Upper lobe of left lung (tissue), 6 donors: ENCODE data around the gene DEFB112. TPM values are rescaled to one million over a fixed set of nuclear protein-coding genes. Genes with fewer than 3 reads are reported as not detected.

Source experiments
- ATAC-seq, 2 donors: fragments of 200-7000 bp; cut with Tn5 transposase; one replicate each; pipeline ENCODE4 v1.9.1; 2022; ENCODE audit warnings: mild to moderate bottlenecking in 2 of 2, moderate library complexity in 2 of 2; ENCODE audit not compliant: low FRiP score in 2 of 2
- DNase-seq, 2 donors: peaks; one replicate each; pipeline ENCODE4 v3.0.0-alpha.2; 2019 to 2020
- H3K27ac ChIP-seq, 4 donors: fragments of 200-600 bp; sonication (generic); one replicate each; pipeline ENCODE4 v1.5.1; 2016 to 2019
- H3K27me3 ChIP-seq, 4 donors: fragments of 200-600 bp; sonication (generic); one replicate each; pipeline ENCODE4 v1.5.1; 2017 to 2019
- H3K36me3 ChIP-seq, 4 donors: fragments of 200-600 bp; sonication (generic); one replicate each; pipeline ENCODE4 v1.5.1; 2016 to 2019
- H3K4me1 ChIP-seq, 4 donors: fragments of 200-600 bp; sonication (generic); one replicate each; pipeline ENCODE4 v1.5.1; 2018 to 2019
- H3K4me3 ChIP-seq, 4 donors: fragments of 200-600 bp; sonication (generic); one replicate each; pipeline ENCODE4 v1.5.1; 2017 to 2019; ENCODE audit warnings: mild to moderate bottlenecking in 2 of 4, moderate library complexity in 1 of 4
- H3K9me3 ChIP-seq, 4 donors: fragments of 200-600 bp; sonication (generic); one replicate each; pipeline ENCODE4 v1.5.1; 2018 to 2019
- CTCF ChIP-seq, 6 experiments: fragments of 450-650 bp in 4 of 6; fragments of 200-600 bp in 2 of 6; sonication (generic) in 2 of 6; IDR thresholded peaks; one replicate each; pipeline ENCODE4 v1.5.1; 2016 to 2019; ENCODE audit warnings: antibody characterized with exemption in 6 of 6
- EP300 ChIP-seq, 4 donors: sonication (generic); formaldehyde crosslinking; IDR thresholded peaks; one replicate each; pipeline ENCODE4 v1.5.1; 2017; ENCODE audit warnings: antibody characterized with exemption in 4 of 4, control low read depth in 2 of 4
- POLR2A ChIP-seq, 4 donors: fragments of 450-650 bp; IDR thresholded peaks; one replicate each; pipeline ENCODE4 v1.5.1; 2016 to 2017; ENCODE audit warnings: antibody characterized with exemption in 4 of 4, mild to moderate bottlenecking in 2 of 4
- POLR2AphosphoS5 ChIP-seq, 2 donors: sonication (generic); formaldehyde crosslinking; IDR thresholded peaks; one replicate each; pipeline ENCODE4 v1.5.1; 2017; ENCODE audit warnings: antibody characterized with exemption in 2 of 2
- WGBS, 2 donors: methylation state at CpG; one replicate each; pipeline ENCODE4 v1.1.5; 2017 to 2018; 5-methylcytosine and 5-hydroxymethylcytosine counted together
- total RNA-seq, 6 donors: library from RNA; depleted of rRNA in 4 of 6; stranded (reverse); fragments of >200 nt in 4 of 6; gene quantifications; one replicate each; pipeline versions ENCODE4 v1.1.0 to v1.2.1, GENCODE V29; 2016 to 2021
- donor health status: DM: no; HTN: no; CAD: no; lungs with moderate emphysema.
- donor health status: DM: no; HTN: yes; CAD: no; lungs with severe emphysema.

DEFB112 gene
- total RNA-seq, 6 donors from 2014 or later = not detected

DNA sequence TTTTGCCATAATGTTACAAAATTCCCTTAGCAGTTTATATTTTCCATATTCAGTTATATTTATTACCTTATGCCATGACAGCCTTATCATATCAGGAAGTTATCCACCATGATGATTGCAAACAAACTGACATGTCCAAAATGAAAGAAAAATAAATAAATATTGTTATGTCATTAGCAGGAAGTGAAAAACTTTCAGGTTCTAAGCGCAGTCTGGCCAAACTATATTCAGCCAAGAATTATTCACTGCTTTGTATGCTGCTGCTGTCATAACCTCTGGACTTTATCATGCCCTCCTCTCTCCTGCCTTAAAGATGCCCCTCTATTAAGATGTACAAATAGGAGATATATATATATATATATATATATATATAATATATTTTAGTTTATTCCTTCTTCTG is 27.7 kb upstream of the DEFB112 start:
- ATAC-seq (no peak), DNase-seq (no peak)
- no peak for TF ChIP-seq EP300 (IDR thresholded peaks at IDR 0.05)
- no peak for TF ChIP-seq POLR2A (IDR thresholded peaks at IDR 0.05)
- TF ChIP-seq POLR2AphosphoS5 (IDR thresholded peaks at IDR 0.05) = no peak
- TF ChIP-seq CTCF (IDR thresholded peaks at IDR 0.05) = no peak
- no peak overlapping the region for H3K4me3 ChIP-seq
- 0% methylated on average over 1 of the region's 1 CpG for WGBS, 2 donors
- H3K36me3 ChIP-seq = no peaks in the 10 kb centered on the region
- no peaks in the 10 kb centered on the region for H3K9me3 ChIP-seq
- H3K27ac ChIP-seq = no peak overlapping the region
- H3K27me3 ChIP-seq = no peaks in the 10 kb centered on the region
- no peaks in the 10 kb centered on the region for H3K4me1 ChIP-seq

- TF ChIP-seq CTCF (IDR thresholded peaks at IDR 0.05) = no peak
- TF ChIP-seq POLR2AphosphoS5 (IDR thresholded peaks at IDR 0.05) = no peak
- TF ChIP-seq POLR2A (IDR thresholded peaks at IDR 0.05) = no peak
- TF ChIP-seq EP300 (IDR thresholded peaks at IDR 0.05) = no peak
- no peaks in the 10 kb centered on the region for H3K36me3 ChIP-seq
- 71% methylated on average over 4 of the region's 4 CpGs for WGBS, 2 donors
- H3K4me3 ChIP-seq = no peak overlapping the region
- DNase-seq (no peak), ATAC-seq (no peak)
- H3K27ac ChIP-seq = no peak overlapping the region
- H3K4me1 ChIP-seq = no peaks in the 10 kb centered on the region
- H3K27me3 ChIP-seq = no peaks in the 10 kb centered on the region
- no peaks in the 10 kb centered on the region for H3K9me3 ChIP-seq
Observed at GRCh38 chr6:50076431-50076830, 26.7 kb upstream of the DEFB112 start.

- H3K4me1 ChIP-seq = no peaks in the 10 kb centered on the region
- H3K36me3 ChIP-seq = no peaks in the 10 kb centered on the region
Observed at GRCh38 chr6:50071921-50072320, 22.2 kb upstream of the DEFB112 start.

GRCh38 chr6:50070101-50070500 is 20.4 kb upstream of the DEFB112 start:
- Histone ChIP-seq H3K4me3 (no peak overlapping the region), H3K9me3 (no peaks in the 10 kb centered on the region), H3K27me3 (no peaks in the 10 kb centered on the region), H3K27ac (no peak overlapping the region), H3K36me3 (no peaks in the 10 kb centered on the region), H3K4me1 (no peaks in the 10 kb centered on the region)
- WGBS, 2 donors = 81 to 86% methylated on average over 2 of the region's 2 CpGs
- TF ChIP-seq EP300 (IDR thresholded peaks at IDR 0.05) (no peak), POLR2A (IDR thresholded peaks at IDR 0.05) (no peak), POLR2AphosphoS5 (IDR thresholded peaks at IDR 0.05) (no peak), CTCF (IDR thresholded peaks at IDR 0.05) (no peak)
- ATAC-seq = no peak
- no peak for DNase-seq

More at GRCh38 chr6:50071921-50072320, 22.2 kb upstream of the DEFB112 start:
- no peak overlapping the region for H3K27ac ChIP-seq
- no peak for DNase-seq
- no peak for ATAC-seq
- 50 to 61% methylated on average over 1 of the region's 1 CpG for WGBS, 2 donors
- no peaks in the 10 kb centered on the region for H3K9me3 ChIP-seq
- no peak overlapping the region for H3K4me3 ChIP-seq
- TF ChIP-seq POLR2A (IDR thresholded peaks at IDR 0.05) = no peak
- no peak for TF ChIP-seq CTCF (IDR thresholded peaks at IDR 0.05)
- no peak for TF ChIP-seq EP300 (IDR thresholded peaks at IDR 0.05)
- TF ChIP-seq POLR2AphosphoS5 (IDR thresholded peaks at IDR 0.05) = no peak
- H3K27me3 ChIP-seq = no peaks in the 10 kb centered on the region

- Histone ChIP-seq H3K36me3 (no peaks in the 10 kb centered on the region), H3K9me3 (no peaks in the 10 kb centered on the region), H3K27me3 (no peaks in the 10 kb centered on the region), H3K4me3 (no peak overlapping the region), H3K27ac (no peak overlapping the region), H3K4me1 (no peaks in the 10 kb centered on the region)
- no peak for ATAC-seq
- TF ChIP-seq CTCF (IDR thresholded peaks at IDR 0.05) (no peak), POLR2AphosphoS5 (IDR thresholded peaks at IDR 0.05) (no peak), POLR2A (IDR thresholded peaks at IDR 0.05) (no peak), EP300 (IDR thresholded peaks at IDR 0.05) (no peak)
- 12 to 20% methylated on average over 2 of the region's 2 CpGs for WGBS, 2 donors
- DNase-seq = no peak
Observed at GRCh38 chr6:50062051-50062450, 12.3 kb upstream of the DEFB112 start.
